ENCODE measurements around the gene ATP8A2.

GRCh38 chr13:25625414-25625813 is 253.6 kb downstream of the ATP8A2 start:
- TF ChIP-seq CTCF (IDR thresholded peaks at IDR 0.05): no peak
- no peak for TF ChIP-seq ATF2 (CRISPR knock-in tag; IDR thresholded peaks at IDR 0.05; ENCODE audit: borderline replicate concordance, low read depth)
- no peak for TF ChIP-seq ZBTB21 (CRISPR knock-in tag; IDR thresholded peaks at IDR 0.05; ENCODE audit: borderline replicate concordance)
- TF ChIP-seq ZNF121 (CRISPR knock-in tag; IDR thresholded peaks at IDR 0.05): no peak
- no peak for TF ChIP-seq CBFB (CRISPR knock-in tag; IDR thresholded peaks at IDR 0.05; ENCODE audit: low read depth)
- TF ChIP-seq FOXP1 (CRISPR knock-in tag; IDR thresholded peaks at IDR 0.05; ENCODE audit: borderline replicate concordance): no peak
- no peak for TF ChIP-seq SMAD3 (CRISPR knock-in tag; IDR thresholded peaks at IDR 0.05; ENCODE audit: borderline replicate concordance)
- TF ChIP-seq FOXJ3 (CRISPR knock-in tag; IDR thresholded peaks at IDR 0.05; ENCODE audit: borderline replicate concordance): no peak
- no peak for TF ChIP-seq ATF1 (CRISPR knock-in tag; IDR thresholded peaks at IDR 0.05)
- no peak for TF ChIP-seq USF2 (CRISPR knock-in tag; IDR thresholded peaks at IDR 0.05)
- TF ChIP-seq, protein P1, sequence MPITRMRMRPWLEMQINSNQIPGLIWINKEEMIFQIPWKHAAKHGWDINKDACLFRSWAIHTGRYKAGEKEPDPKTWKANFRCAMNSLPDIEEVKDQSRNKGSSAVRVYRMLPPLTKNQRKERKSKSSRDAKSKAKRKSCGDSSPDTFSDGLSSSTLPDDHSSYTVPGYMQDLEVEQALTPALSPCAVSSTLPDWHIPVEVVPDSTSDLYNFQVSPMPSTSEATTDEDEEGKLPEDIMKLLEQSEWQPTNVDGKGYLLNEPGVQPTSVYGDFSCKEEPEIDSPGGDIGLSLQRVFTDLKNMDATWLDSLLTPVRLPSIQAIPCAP (CRISPR knock-in tag; IDR thresholded peaks at IDR 0.05): no peak
- TF ChIP-seq MYBL2 (CRISPR knock-in tag; IDR thresholded peaks at IDR 0.05): no peak
- no peak for TF ChIP-seq TCF7 (CRISPR knock-in tag; IDR thresholded peaks at IDR 0.05; ENCODE audit: low read depth)

Measured in WTC11 (cell line).